GM21576 (cell line): ENCODE results near the gene IL11RA.

Experiments used
- ATAC-seq: cut with Tn5 transposase; IDR thresholded peaks from one replicate; pipeline ENCODE4 v1.9.1; 2021; ENCODE audit warnings: mild to moderate bottlenecking, moderate library complexity; ENCODE audit not compliant: unreplicated experiment

Gene IL11RA

GRCh38 chr9:34652602-34653000 lies 616 bp downstream of the IL11RA start:
- no peak for ATAC-seq

- ATAC-seq = no peak
Observed at GRCh38 chr9:34653151-34654072, 1.4 kb downstream of the IL11RA start.

- ATAC-seq = no peak
Observed at GRCh38 chr9:34654323-34655051, 2.5 kb downstream of the IL11RA start.

- ATAC-seq = no peak
Observed at GRCh38 chr9:34655394-34655793, 3.4 kb downstream of the IL11RA start.

GRCh38 chr9:34656992-34657391 lies 5.0 kb downstream of the IL11RA start:
- ATAC-seq = no peak

GRCh38 chr9:34658461-34658860 lies 6.5 kb downstream of the IL11RA start:
- ATAC-seq = no peak

- no peak for ATAC-seq
Observed at GRCh38 chr9:34659592-34660253, 7.7 kb downstream of the IL11RA start.

GRCh38 chr9:34662526-34663302 lies 10.7 kb downstream of the IL11RA start, which contains the start of gene CCL27:
Gene CCL27, minus strand, starts transcription at chr9:34662657. Its CDS starts 24 bp downstream, at chr9:34662633.
- no peak for ATAC-seq

GRCh38 chr9:34663303-34663605 lies 11.3 kb downstream of the IL11RA start:
- no peak for ATAC-seq

- ATAC-seq = peak; percentile 49
Observed at GRCh38 chr9:34664281-34665066, 12.5 kb downstream of the IL11RA start.

- ATAC-seq = no peak
Observed at GRCh38 chr9:34665067-34665380, 13.0 kb downstream of the IL11RA start.

- ATAC-seq = peak; percentile 71
Observed at GRCh38 chr9:34665381-34666250, 13.6 kb downstream of the IL11RA start.

GRCh38 chr9:34669809-34670562 lies 18.0 kb downstream of the IL11RA start:
- no peak for ATAC-seq

- ATAC-seq = no peak
Observed at GRCh38 chr9:34671307-34671706, 19.3 kb downstream of the IL11RA start.

- ATAC-seq = no peak
Observed at GRCh38 chr9:34674440-34674839, 22.5 kb downstream of the IL11RA start.

- no peak for ATAC-seq
Observed at GRCh38 chr9:34675048-34675714, 23.2 kb downstream of the IL11RA start.

GRCh38 chr9:34675869-34676268 lies 23.9 kb downstream of the IL11RA start:
- no peak for ATAC-seq

- no peak for ATAC-seq
Observed at GRCh38 chr9:34684145-34684544, 32.2 kb downstream of the IL11RA start.
